Measurements from ENCODE around the gene PARD3.

The PARD3 gene

DNA sequence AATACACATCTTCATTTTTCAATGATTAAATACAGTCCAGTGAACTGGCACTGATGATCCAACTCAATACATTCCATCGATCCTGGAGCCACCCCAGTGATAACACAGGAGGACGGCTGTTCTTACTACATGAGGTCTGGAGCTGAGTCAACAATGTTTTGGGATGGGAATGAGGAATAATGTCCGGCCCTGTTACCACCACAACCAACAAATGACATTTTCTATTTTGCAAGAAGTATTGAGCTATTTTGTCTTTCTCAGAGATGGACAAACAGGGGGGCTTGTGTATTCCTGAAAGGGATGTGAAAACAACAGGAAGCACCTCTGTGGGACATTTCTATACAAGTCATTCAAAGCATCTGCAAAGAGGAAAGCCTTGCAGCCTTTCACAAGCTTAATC lies 249.2 kb downstream of the PARD3 start:
- no peak for DNase-seq

DNA sequence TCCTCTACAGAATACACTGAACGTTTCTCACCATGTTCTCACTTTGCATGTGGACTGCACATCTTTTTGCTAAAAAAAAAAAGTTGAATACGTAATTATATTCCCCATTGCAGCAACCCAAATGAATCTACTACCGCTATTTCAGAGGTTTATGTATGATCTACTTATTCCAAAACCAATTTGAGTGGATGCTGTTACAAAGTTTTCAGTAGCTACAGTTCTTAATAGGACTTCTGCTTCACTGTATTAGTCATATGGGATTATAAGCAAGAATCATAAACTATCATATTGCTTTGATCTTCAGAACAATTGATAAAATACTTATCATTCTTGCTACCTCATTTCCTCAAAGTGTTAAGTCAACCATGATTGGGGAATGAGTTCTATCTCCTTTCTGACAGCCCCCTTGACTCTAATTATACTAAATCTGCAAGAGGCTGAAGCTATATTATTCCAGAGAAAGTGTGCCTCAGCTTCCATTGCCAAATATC lies 257.0 kb downstream of the PARD3 start:
- no peak for DNase-seq

DNA sequence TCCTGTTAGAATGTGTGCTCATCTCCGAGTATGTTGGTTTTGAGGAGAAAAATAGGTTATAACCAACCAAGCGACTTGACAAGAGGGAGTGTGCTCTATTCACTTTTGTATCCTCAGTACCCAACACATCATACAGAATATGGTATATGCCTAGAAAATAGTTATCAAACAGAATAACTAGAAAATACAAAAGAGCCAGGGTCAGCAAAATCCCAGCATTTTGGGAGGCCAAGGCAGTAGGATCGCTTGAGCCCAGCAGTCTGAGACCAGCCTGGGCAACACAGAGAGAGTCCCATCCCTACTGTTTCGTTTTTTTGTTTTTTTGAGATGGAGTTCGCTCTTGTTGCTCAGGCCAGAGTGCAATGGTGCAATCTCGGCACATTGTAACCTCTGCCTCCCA lies 257.9 kb downstream of the PARD3 start:
- DNase-seq = no peak

DNA sequence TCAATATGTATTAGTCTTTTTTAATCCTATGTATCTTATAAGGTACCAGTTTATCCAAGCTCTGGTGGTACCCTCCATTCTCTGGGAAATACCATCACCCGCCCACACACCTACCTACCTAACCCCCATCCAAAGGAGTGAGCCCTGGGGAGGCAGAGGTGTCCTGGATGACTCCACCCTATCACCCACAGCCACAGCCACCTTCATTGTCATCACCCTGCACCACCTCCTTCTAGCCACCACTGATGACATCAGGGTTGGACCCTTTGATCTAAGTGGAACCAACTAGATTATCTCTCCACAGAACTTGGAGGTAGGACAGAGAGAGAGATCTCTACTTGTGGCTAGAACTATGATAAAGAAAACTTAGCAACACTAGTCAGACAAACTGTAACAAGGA lies 259.4 kb downstream of the PARD3 start:
- DNase-seq = no peak

DNA sequence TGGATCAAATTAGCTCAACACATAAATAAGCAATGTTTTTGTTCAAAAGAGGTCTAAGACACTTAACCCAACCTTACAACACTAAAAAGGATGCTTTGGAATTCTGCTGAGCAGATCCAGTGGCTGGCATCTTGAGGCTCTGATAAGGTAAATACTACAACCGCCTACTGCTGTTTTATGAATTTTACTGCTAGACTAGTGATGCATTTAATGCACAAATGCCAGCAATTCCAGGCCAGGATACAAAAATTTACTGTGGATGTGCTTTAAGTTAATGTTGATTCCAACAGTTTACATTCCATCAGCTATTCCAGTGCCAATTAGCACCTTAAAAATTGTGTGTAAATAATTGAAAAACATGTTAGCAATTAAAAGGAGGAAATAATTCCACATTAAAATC lies 261.3 kb downstream of the PARD3 start:
- no peak for DNase-seq

DNA sequence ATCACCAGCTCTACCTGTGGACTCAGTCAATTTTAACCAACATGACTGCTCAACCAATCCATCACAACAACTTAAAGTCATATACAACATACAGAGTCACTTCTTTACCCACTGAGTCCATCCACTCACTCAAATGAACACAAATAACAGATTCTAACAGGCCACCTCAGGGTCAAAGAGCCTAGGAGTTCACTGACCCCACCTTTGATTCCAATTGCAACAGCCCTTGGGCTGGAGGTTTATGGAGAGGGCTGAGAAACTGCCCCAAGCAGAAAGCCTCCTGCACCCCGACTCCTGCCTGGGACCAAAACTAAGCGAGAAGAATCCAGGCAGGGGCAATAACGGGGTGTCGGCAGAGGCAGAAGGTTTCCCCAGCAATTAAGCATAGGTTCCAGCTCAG lies 263.8 kb downstream of the PARD3 start:
- DNase-seq = no peak

DNA sequence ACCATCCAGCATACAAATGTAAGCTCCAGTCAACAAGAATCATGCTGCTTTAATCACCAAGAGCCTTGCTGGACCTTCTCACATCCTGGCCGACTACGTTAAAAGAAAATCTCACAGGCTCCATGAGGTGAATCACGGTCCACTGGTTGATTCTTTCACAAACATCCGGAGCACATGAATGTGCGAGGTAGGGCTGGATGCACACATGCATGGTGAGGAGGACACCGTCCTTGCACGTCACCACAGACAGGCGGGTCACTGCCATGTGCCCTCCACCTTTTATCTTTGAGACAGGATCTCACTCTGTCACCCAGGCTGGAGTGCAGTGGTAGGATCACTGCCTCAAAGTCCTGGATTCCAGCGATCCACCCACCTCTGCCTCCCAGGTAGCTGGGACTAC lies 265.1 kb downstream of the PARD3 start:
- DNase-seq = no peak

DNA sequence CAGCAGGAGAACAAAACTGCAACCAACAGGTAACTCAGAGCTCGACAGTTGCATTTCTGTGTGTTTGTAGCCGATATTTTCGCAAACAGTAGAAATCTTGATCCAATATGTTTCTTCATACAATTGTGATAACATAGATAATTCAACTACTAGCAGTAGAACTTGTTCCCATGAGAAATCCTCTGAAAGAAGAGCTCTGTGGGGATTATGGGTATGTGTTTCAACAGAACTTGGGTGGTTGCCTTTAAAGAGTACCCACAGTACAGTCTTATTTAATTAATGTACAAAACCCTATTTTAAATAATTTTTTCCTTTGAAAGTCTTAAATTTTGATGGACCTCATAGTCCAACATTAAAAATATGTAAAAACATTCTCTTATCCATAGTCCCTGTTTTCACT lies 266.1 kb downstream of the PARD3 start:
- DNase-seq = no peak

DNA sequence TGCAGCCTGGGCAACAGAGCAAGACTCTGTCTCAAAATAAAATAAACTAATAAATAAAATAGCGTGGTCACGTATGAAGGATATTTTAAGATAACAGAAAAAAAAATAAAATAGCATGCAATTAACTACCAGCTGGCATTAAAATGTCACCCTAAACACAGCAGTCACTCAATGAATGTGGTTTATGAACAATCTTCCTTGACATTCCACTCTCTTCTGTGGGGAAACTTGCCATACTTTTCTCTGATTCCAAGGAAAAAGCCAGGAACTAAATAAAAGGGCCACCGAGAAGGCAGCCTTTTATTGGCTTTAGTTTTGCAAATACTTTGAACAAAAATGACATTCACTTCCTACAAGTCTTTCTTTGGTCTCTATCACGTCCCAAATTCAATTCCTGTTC lies 266.6 kb downstream of the PARD3 start:
- no peak for DNase-seq

DNA sequence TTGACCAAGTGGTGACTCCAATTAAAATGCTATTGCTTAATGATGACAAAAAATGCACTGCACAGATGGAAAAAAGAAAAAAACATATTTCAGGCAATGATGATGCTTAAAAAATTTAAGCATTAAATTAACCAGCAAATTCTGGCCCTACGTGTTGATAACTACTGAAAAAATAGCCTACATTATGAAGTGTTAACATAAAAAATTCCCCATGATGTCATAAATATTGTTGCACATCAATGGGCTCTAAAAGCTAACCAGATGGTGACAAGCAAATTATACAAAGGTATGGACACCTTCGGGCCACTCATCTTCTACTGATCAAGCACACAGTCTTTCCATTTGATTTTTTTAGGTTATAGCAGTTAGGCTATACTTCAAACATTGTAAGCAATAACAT lies 267.4 kb downstream of the PARD3 start:
- no peak for DNase-seq

DNA sequence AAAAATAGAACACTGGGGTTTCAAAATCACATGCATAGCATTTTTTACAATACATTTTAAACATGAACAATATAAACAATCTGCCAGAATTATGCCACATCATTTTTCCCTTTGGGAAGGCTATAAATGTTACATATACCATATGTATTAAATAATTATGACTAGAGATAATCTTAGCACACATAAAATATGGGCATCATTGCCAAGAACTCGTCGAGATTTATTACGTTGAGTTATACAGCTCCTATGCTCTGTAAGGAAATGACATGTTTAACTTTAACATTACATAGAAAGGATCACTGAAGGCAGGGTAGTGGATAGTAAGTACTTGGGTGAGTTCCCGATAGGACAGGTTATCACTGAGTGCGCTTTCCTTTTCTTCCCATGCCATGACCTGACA lies 267.8 kb downstream of the PARD3 start:
- DNase-seq = no peak

DNA sequence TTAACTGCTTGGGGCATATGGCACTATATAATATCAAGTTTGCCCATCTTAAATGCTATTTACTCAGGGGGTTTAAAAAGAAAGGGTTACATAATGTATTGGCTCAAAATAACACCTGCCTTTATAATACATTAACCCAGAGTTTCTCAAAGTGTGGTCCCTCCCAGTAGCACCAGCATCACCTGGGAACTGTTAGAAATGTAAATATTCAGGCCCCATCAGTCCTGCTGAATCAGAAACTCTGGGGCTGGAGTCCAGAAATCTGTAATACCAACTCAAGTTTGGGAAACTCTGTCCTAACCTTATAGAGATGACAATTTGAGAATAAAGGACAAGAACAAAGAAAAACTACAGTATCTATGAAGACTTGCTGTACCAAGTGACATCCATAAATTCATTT lies 270.7 kb downstream of the PARD3 start:
- no peak for DNase-seq

DNA sequence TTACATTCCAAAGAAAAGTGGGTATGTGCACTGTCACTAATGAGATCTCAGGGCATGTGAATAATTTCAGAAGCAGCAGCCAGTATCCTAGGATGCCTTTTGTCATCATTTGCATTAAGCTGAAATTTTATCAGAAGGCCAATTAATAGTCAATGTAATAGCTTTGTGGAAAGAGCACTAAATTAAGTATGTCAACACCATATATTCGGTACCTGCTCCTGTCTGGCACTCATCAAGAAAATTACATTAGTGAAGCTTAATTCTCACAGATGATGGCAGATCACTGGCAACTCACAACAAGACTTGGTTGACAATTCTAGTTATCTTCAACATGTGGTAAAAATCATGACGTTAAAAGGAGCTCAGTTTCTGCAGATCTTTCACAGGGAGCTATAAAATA lies 271.4 kb downstream of the PARD3 start:
- no peak for DNase-seq

DNA sequence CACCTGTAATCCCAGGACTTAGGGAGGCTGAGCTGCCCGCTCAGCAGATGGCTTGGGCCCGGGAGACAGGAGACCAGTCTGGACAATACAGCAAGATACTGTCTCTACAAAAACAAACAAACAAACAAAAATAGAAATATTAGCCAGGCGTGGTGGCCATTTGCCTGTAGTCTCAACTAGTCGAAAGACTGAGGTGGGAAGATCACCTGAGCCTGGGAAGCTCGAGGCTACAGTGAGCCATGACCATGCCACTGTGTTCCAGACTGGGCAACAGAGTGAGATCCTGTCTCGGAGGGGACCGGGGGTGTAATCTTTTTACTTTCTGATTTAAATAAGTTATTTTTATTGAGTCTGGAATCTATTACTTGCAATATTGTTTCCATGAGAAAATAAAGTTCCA lies 274.6 kb downstream of the PARD3 start:
- no peak for DNase-seq

DNA sequence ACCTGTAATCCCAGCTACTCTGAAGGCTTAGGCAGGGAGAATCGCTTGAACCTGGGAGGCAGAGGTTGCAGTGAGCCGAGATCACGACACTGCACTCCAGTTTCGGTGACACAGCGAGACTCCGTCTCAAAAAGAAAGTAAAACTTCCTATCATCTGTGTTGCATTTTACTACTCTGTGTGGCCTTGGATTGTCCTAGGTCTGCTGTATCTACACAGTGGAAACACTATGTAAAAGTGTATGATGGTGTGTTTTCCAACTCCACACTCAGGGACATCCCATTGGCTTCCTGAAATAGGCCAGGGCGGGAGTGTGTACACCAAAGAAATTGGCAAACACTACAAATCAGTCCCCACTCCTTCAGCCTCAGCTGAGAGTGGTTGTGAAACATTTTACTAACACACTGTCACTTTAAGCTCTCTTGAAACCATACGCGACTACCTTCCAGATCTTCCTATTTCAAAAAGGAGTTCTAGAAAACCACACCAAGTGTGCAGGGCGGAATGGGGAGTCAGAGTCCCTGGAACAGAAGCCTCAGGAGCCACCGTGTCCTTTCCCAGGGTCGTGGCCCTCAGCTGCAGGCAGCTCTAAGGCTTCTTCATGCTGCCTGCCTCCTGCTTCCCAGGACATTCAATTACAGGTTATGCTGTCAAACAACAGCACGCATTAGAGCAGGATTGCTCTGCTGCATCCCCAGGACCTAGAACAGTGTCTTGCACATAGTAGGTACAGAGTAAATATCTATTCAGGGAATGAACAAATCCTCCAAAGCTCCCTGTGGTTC lies 275.4 kb downstream of the PARD3 start:
- DNase-seq = no peak

DNA sequence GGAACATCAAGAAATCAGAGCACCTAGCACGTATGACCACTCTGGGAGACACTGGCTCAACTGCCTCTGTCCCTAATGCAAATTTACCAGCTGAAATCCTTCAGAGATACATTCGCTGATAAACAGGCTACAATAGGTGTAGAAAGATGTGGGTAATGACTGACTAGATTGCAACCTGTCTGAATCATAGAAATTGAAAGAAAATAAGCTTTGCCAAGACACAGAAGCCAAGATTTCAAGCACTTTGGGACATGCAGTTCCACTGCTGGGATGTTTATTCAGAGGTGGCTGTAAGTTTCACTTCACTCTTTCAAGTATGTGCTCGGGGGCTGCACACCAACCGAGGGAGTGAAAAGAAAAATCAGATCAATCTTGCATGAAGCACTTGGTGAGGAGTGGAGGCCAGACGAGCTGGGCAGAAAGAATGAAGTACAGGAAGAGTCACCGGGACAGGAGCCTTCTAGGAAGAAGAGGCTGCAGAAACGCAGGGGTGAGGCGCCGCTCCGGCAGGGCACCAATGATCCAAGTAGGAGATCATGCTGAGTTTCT lies 276.7 kb downstream of the PARD3 start:
- no peak for DNase-seq

DNA sequence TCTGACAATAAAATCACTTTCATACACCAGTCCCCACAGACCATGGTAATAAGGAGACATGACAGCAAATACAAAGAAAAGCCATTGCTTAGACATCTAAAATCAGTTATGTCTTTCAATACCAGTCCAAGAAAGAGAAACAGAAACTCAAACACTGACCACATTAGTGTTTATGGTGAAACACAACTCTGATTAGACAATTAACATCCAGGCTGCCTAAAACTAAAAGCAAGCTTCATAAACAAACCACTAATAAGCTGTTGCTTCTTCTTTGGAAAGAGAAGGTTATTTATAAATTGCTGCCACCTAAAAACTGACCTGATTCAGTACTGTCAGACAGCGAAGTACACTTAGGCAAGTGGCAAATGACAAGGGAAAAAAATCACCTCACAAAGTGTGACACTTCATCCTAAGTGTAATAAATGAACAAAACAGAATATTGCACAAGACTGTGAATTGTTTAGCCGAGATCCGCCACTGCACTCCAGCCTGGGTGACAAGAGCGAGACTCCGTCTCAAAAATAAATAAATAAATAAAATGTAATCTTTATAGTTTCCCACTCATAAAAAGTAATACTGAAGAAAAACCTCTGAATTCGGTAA lies 277.4 kb downstream of the PARD3 start:
- DNase-seq = no peak

DNA sequence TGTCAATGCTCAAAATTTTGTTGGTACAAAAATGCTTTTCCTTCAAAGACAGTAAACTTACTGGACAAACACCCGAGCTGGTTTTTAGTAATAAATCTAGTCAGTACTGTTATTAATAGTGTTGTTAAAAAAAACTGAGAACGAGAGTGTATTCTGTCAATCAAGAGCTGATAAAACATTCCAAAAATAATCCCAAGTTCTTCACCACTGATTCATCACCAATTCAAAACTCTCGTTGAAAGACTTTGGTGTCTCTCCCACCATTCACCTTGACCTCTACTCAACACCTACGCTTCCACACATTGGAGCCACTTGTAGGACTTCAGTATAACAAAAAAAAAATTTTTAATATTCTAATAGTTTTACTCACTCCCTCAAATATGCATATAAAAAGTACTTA lies 279.2 kb downstream of the PARD3 start:
- no peak for DNase-seq

DNA sequence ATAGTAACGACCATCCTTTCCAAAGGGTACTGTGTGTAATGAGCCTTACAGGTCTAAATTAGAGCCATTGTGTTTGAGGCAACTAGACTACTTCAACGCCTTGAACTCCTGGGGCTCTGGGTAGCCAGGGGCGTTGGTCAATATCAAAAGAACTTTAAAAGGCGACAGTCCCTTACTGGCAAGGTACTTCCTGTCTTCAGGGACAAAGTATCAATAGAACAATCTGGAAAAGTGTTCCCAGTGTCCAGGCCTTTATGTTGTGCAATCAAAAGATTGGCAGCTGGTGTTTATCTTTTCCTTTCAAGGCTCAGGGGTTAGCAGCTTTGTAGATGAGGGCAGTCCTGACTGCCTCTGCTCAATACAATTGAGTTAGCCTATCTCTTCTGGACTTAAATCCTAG lies 284.3 kb downstream of the PARD3 start:
- DNase-seq = no peak

DNA sequence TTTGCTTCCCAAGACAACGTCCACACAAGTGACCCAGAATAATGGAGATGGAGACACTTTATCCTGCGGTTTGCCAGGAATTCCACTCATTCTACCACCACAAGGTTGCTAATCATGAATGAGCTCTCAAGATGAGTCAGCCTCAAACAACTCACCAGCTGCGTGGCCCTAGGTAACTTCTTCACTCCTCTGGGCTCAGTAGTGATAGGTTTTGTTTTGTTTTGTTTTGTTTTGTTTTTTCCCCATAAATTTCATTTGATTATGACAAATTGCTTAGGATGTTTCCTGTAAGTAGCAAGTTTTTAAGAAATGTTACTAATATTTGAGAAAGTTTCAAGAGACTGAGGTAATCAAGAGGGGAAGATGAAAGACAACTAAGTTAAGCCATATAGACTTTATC lies 286.8 kb downstream of the PARD3 start:
- DNase-seq = peak; percentile 9

DNA sequence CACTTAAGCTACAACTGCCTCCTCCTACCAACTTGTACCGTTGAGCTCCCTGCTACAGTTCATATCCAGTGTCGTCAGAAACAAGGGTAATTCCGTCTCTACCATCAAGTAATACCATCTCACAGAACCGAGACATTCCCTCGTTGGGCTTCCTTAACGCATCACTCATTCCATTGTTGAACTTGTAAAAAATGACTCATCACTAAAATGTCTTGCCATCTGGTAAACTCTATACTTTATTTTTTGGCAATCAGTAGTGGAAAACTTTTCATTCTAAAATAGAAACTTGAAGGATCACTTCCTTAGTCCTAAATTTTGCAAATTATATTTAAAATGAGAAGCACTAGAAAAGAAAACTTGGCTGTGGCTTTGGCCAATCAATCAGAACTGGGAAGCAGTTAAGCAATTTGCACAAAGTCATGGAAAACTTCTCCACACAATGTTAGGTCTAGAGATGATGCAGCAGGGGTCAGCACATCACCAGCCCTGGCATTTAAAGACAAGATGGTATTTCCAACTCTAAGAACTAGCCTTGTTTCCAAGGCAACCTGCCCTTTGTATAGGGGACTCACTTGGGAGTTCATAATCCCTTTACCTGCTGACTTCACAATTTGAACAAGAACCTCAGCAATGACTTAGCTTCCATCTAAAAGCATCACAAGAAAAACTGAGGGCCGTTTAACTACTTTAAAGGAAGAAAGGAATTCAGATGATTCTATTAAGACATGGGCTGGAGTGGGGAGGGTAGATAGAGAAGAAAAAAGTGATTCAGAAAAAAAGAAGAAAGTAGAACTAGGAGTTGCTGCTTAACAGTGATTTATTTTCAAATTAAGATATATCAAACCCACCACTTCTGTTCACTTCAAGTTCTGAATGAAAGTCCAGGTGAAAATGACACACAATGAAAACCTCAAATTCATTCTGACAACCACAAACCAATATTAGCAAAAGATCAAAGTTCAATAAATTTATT lies 288.1 kb downstream of the PARD3 start:
- no peak for DNase-seq

DNA sequence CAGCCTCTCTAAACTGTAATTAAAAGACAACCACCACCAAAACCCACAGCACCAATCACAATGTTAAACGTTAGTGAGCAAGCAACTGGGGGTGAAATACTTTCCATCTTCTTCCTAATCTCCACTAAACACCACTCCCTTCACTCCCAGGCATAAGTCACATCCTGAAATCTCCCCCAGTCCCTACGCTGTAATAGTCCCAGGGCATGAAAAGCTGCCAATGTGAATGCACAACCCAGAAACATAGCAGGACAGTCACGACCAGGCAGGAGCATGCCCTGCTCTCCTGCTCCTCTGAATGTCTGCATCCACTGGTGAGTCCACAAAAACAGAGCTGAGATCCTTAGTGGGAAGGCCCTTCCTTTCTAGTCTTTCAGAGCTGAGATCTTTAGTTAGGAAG lies 288.9 kb downstream of the PARD3 start:
- DNase-seq = no peak

DNA sequence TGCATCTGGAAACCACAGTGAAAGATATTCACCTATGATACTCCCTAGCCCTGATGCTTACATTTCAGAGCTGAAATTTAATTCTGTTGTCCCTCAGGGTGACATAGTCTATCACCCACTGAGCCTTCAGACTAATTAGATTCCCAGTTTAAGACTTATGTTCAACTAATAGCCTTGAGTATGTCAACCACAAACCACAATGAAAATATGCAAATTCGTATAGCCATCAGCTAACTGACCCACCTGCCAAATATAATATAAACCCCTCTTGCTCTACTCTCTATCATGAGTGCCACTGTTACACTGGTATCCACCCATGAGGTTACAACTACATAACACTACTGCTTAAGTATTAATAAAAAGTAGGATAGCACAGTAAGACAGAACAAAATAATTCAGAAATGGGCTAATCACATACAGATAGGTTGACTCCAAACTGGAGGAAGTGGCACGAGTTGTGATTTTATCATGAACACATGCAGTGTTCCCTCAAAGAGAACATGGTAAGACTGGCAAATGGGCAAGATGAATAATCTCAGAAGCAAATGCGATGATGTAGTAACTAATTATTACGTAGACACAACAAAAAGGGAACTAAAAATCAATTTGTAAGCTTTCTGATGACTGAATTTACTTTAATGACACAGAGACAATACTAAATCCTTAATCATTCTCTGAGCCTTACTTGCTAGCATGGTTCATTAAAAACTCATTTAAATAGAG lies 290.6 kb downstream of the PARD3 start:
- no peak for DNase-seq
